Vagina (tissue), 2 donors: ENCODE measurements around the gene PPFIBP2.

ENCODE experiments used
- POLR2A ChIP-seq, 2 donors: fragments of 450-650 bp; IDR thresholded peaks; one replicate each; pipeline ENCODE4 v1.6.1; 2017; ENCODE audit warnings: antibody characterized with exemption in 2 of 2, mild to moderate bottlenecking in 2 of 2, moderate library complexity in 2 of 2
- TF ChIP-seq, protein P1 (sequence below), 3 experiments: fragments of 450-650 bp in 2 of 3; fragments of 200-600 bp in 1 of 3; sonication (generic) in 1 of 3; IDR thresholded peaks; one replicate each; pipeline ENCODE4 v1.5.1; 2017 to 2019; ENCODE audit warnings: antibody characterized with exemption in 3 of 3, mild to moderate bottlenecking in 2 of 3, moderate library complexity in 2 of 3

DNA sequence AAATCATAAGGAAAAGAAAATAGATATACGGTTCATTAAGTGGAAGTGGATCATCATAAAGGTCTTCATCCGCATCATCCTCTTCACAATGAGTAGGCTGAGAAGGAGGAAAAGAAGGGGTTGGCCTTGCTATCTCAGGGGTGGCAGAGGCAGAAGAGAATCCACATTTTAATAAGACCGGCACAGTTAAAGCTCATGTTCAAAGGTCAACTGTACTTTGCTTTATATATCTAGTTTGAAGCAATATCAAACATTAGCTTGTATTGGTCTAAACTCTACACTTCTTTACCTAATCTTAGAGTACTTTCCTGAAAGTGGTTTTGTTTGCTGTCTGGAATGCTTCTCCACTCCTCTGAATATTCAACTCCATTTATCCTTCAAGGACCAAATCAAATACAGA lies 5.7 kb upstream of the PPFIBP2 start:
- TF ChIP-seq, protein P1, sequence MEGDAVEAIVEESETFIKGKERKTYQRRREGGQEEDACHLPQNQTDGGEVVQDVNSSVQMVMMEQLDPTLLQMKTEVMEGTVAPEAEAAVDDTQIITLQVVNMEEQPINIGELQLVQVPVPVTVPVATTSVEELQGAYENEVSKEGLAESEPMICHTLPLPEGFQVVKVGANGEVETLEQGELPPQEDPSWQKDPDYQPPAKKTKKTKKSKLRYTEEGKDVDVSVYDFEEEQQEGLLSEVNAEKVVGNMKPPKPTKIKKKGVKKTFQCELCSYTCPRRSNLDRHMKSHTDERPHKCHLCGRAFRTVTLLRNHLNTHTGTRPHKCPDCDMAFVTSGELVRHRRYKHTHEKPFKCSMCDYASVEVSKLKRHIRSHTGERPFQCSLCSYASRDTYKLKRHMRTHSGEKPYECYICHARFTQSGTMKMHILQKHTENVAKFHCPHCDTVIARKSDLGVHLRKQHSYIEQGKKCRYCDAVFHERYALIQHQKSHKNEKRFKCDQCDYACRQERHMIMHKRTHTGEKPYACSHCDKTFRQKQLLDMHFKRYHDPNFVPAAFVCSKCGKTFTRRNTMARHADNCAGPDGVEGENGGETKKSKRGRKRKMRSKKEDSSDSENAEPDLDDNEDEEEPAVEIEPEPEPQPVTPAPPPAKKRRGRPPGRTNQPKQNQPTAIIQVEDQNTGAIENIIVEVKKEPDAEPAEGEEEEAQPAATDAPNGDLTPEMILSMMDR (IDR thresholded peaks at IDR 0.05) = no peak
- TF ChIP-seq POLR2A (IDR thresholded peaks at IDR 0.05) = no peak
